GM23338 (cell line): Measurements from ENCODE around the gene AP4B1. TPM values are rescaled to one million over a fixed set of nuclear protein-coding genes. Genes with fewer than 3 reads are reported as not detected.
A peak's percentile ranks its signal among the peaks of the same experiment; 100 is the strongest.

Source experiments
- ATAC-seq: fragments of 200-7000 bp; cut with Tn5 transposase; 3 replicates; pipeline ENCODE4 v1.9.1; 2020
- DNase-seq: peaks from one replicate; pipeline ENCODE4 v3.0.0-alpha.2; 2015; ENCODE audit warnings: low spot score
- H2AFZ ChIP-seq: fragments of 200-600 bp; sonication (generic); 2 replicates; pipeline ENCODE4 v1.8.0; 2016; ENCODE audit warnings: antibody characterized with exemption, mild to moderate bottlenecking, moderate library complexity
- H3F3A ChIP-seq: fragments of 200-600 bp; sonication (generic); replicated peaks from 2 replicates; pipeline ENCODE4 v1.8.0; 2017; ENCODE audit warnings: antibody characterized with exemption, mixed run types, low read depth
- H3K27ac ChIP-seq: fragments of 200-600 bp; sonication (generic); 2 replicates; pipeline ENCODE4 v1.6.1; 2016; ENCODE audit warnings: low read depth
- H3K27me3 ChIP-seq: fragments of 200-600 bp; sonication (generic); 2 replicates; pipeline ENCODE4 v1.8.0; 2016; ENCODE audit warnings: mild to moderate bottlenecking, mixed run types, moderate library complexity; ENCODE audit not compliant: insufficient read depth
- H3K36me3 ChIP-seq: fragments of 200-600 bp; sonication (generic); 2 replicates; pipeline ENCODE4 v1.8.0; 2016; ENCODE audit warnings: mild to moderate bottlenecking; ENCODE audit not compliant: insufficient read depth
- H3K4me1 ChIP-seq: fragments of 200-600 bp; sonication (generic); 2 replicates; pipeline ENCODE4 v1.8.0; 2016; ENCODE audit warnings: mild to moderate bottlenecking, moderate library complexity; ENCODE audit not compliant: insufficient read depth
- H3K4me2 ChIP-seq: fragments of 200-600 bp; sonication (generic); 2 replicates; pipeline ENCODE4 v1.7.1; 2017; ENCODE audit warnings: mixed run types
- H3K4me3 ChIP-seq: fragments of 200-600 bp; sonication (generic); 2 replicates; pipeline ENCODE4 v1.6.1; 2016; ENCODE audit warnings: mixed run types
- H3K79me2 ChIP-seq: fragments of 200-600 bp; sonication (generic); replicated peaks from 2 replicates; pipeline ENCODE4 v1.8.0; 2017; ENCODE audit warnings: mild to moderate bottlenecking; ENCODE audit not compliant: insufficient read depth
- H3K9me2 ChIP-seq: fragments of 200-600 bp; sonication (generic); 2 replicates; pipeline ENCODE4 v1.8.0; 2017; ENCODE audit not compliant: insufficient read depth
- H4K20me1 ChIP-seq: fragments of 200-600 bp; sonication (generic); replicated peaks from 2 replicates; pipeline ENCODE4 v1.8.0; 2017; ENCODE audit warnings: mild to moderate bottlenecking; ENCODE audit not compliant: insufficient read depth
- H3K27ac Mint-ChIP-seq: 2 replicates; pipeline ENCODE4 v1.8.0; 2020; ENCODE audit warnings: inconsistent platforms, mild to moderate bottlenecking, moderate library complexity, mixed read lengths
- H3K27me3 Mint-ChIP-seq: 3 replicates; pipeline ENCODE4 v1.8.0; 2022; ENCODE audit warnings: low read depth, mild to moderate bottlenecking, moderate library complexity, mixed read lengths, inconsistent platforms; ENCODE audit not compliant: insufficient read depth, poor library complexity
- H3K36me3 Mint-ChIP-seq: 3 replicates; pipeline ENCODE4 v1.8.0; 2021; ENCODE audit warnings: low read depth, mild to moderate bottlenecking, inconsistent platforms, moderate library complexity, mixed read lengths
- H3K4me1 Mint-ChIP-seq: 3 replicates; pipeline ENCODE4 v1.8.0; 2020; ENCODE audit warnings: mild to moderate bottlenecking, inconsistent platforms, mixed read lengths
- H3K4me3 Mint-ChIP-seq: 3 replicates; pipeline ENCODE4 v1.8.0; 2021; ENCODE audit warnings: moderate library complexity, mild to moderate bottlenecking, inconsistent platforms, mixed read lengths
- H3K9me3 Mint-ChIP-seq: 3 replicates; pipeline ENCODE4 v1.8.0; 2020; ENCODE audit warnings: moderate library complexity, mild to moderate bottlenecking, inconsistent platforms, mixed read lengths
- CREB1 ChIP-seq: fragments of 250-450 bp; sonication (Bioruptor Pico); IDR thresholded peaks from 2 replicates; pipeline ENCODE4 v1.5.0; 2020; ENCODE audit warnings: low read depth, mild to moderate bottlenecking, moderate library complexity
- ETS1 ChIP-seq: IDR thresholded peaks from 2 replicates; pipeline ENCODE4 v1.6.1; 2016; ENCODE audit warnings: antibody characterized with exemption
- EZH2 ChIP-seq: fragments of 200-600 bp; sonication (generic); IDR thresholded peaks from one replicate; pipeline ENCODE4 v1.8.0; 2017; ENCODE audit warnings: antibody characterized with exemption, mild to moderate bottlenecking, low read depth; ENCODE audit not compliant: unreplicated experiment
- EZH2phosphoT487 ChIP-seq: fragments of 200-600 bp; sonication (generic); IDR thresholded peaks from one replicate; pipeline ENCODE4 v1.8.1; 2018; ENCODE audit warnings: antibody characterized with exemption; ENCODE audit not compliant: unreplicated experiment
- JUNB ChIP-seq: IDR thresholded peaks from one replicate; pipeline ENCODE4 v1.6.1; 2016; ENCODE audit warnings: antibody characterized with exemption; ENCODE audit not compliant: unreplicated experiment
- NANOG ChIP-seq: IDR thresholded peaks from 2 replicates; pipeline ENCODE4 v1.6.1; 2016; ENCODE audit warnings: antibody characterized with exemption, borderline replicate concordance
- POLR2AphosphoS5 ChIP-seq: IDR thresholded peaks from 2 replicates; pipeline ENCODE4 v1.6.1; 2016; ENCODE audit warnings: antibody characterized with exemption, low read depth
- STAT1 ChIP-seq: IDR thresholded peaks from one replicate; pipeline ENCODE4 v1.6.1; 2016; ENCODE audit warnings: antibody characterized with exemption; ENCODE audit not compliant: unreplicated experiment
- ZNF114 ChIP-seq: fragments of 250-450 bp; sonication (Bioruptor Pico); IDR thresholded peaks from 2 replicates; pipeline ENCODE4 v1.5.0; 2020; ENCODE audit warnings: mild to moderate bottlenecking, moderate library complexity
- ZNF331 ChIP-seq: fragments of 250-450 bp; sonication (Bioruptor Pico); IDR thresholded peaks from 2 replicates; pipeline ENCODE4 v1.5.0; 2020; ENCODE audit warnings: low read depth, mild to moderate bottlenecking, moderate library complexity
- polyA plus RNA-seq: library from polyadenylated mRNA; unstranded; fragments of >200 nt; fragmentation: Nextera tagmentation; extraction: Ambion mirVana; gene quantifications from 2 replicates; pipeline ENCODE4 v1.2.1, GENCODE V29; 2016
- total RNA-seq: library from RNA; depleted of rRNA; stranded (reverse); fragments of >200 nt; shearing (Covaris generic); gene quantifications from 2 replicates; pipeline ENCODE4 v1.2.3, GENCODE V29; 2014
- TF ChIP-seq, protein P1 (sequence below): fragments of 250-450 bp; sonication (Bioruptor Pico); IDR thresholded peaks from 2 replicates; pipeline ENCODE4 v1.5.0; 2020; ENCODE audit warnings: mild to moderate bottlenecking, moderate library complexity
- TF ChIP-seq, protein P2 (sequence below): IDR thresholded peaks from one replicate; pipeline ENCODE4 v1.6.1; 2018; ENCODE audit warnings: antibody characterized with exemption; ENCODE audit not compliant: unreplicated experiment
- TF ChIP-seq, protein P3 (sequence below), 2 experiments: fragments of 200-600 bp in 1 of 2; sonication (generic) in 1 of 2; conservative IDR thresholded peaks; 2 replicates each; pipeline versions ENCODE4 v1.5.1 to v1.6.1; 2016 to 2017; ENCODE audit warnings: antibody characterized with exemption in 2 of 2, low read depth in 2 of 2, mild to moderate bottlenecking in 2 of 2, moderate library complexity in 1 of 2

Gene AP4B1
- total and polyA plus RNA-seq, 2 experiments from 2014 or later, result 7.5 to 13.4 TPM

GRCh38 chr1:113937146-113937545 lies 32.5 kb upstream of the AP4B1 start:
- H3K4me3 ChIP-seq, result no peak overlapping the region
- H3K27me3 ChIP-seq, result no peaks in the 10 kb centered on the region
- no peaks in the 10 kb centered on the region for H3K9me2 ChIP-seq
- H3K36me3 ChIP-seq, result no peaks in the 10 kb centered on the region; the same call in 1 of the 2 replicates
- peaks cover 28% of the 10 kb centered on the region for H4K20me1 ChIP-seq
- H2AFZ ChIP-seq, result no peak overlapping the region
- DNase-seq (no peak), ATAC-seq (no peak)
- H3K4me1 ChIP-seq, result 0 out of 2 replicates have a peak, but pooled peaks cover 11% of the 10 kb centered on the region
- H3K4me1 Mint-ChIP-seq, result peaks cover 10% of the 10 kb centered on the region
- H3K27ac Mint-ChIP-seq, result peak overlapping the region; percentile 5; the same call in 1 of the 2 replicates
- H3K36me3 Mint-ChIP-seq, result peaks cover 12% of the 10 kb centered on the region; the same call in 2 of the 3 replicates
- H3F3A ChIP-seq, result no peaks in the 10 kb centered on the region
- TF ChIP-seq, protein P1, sequence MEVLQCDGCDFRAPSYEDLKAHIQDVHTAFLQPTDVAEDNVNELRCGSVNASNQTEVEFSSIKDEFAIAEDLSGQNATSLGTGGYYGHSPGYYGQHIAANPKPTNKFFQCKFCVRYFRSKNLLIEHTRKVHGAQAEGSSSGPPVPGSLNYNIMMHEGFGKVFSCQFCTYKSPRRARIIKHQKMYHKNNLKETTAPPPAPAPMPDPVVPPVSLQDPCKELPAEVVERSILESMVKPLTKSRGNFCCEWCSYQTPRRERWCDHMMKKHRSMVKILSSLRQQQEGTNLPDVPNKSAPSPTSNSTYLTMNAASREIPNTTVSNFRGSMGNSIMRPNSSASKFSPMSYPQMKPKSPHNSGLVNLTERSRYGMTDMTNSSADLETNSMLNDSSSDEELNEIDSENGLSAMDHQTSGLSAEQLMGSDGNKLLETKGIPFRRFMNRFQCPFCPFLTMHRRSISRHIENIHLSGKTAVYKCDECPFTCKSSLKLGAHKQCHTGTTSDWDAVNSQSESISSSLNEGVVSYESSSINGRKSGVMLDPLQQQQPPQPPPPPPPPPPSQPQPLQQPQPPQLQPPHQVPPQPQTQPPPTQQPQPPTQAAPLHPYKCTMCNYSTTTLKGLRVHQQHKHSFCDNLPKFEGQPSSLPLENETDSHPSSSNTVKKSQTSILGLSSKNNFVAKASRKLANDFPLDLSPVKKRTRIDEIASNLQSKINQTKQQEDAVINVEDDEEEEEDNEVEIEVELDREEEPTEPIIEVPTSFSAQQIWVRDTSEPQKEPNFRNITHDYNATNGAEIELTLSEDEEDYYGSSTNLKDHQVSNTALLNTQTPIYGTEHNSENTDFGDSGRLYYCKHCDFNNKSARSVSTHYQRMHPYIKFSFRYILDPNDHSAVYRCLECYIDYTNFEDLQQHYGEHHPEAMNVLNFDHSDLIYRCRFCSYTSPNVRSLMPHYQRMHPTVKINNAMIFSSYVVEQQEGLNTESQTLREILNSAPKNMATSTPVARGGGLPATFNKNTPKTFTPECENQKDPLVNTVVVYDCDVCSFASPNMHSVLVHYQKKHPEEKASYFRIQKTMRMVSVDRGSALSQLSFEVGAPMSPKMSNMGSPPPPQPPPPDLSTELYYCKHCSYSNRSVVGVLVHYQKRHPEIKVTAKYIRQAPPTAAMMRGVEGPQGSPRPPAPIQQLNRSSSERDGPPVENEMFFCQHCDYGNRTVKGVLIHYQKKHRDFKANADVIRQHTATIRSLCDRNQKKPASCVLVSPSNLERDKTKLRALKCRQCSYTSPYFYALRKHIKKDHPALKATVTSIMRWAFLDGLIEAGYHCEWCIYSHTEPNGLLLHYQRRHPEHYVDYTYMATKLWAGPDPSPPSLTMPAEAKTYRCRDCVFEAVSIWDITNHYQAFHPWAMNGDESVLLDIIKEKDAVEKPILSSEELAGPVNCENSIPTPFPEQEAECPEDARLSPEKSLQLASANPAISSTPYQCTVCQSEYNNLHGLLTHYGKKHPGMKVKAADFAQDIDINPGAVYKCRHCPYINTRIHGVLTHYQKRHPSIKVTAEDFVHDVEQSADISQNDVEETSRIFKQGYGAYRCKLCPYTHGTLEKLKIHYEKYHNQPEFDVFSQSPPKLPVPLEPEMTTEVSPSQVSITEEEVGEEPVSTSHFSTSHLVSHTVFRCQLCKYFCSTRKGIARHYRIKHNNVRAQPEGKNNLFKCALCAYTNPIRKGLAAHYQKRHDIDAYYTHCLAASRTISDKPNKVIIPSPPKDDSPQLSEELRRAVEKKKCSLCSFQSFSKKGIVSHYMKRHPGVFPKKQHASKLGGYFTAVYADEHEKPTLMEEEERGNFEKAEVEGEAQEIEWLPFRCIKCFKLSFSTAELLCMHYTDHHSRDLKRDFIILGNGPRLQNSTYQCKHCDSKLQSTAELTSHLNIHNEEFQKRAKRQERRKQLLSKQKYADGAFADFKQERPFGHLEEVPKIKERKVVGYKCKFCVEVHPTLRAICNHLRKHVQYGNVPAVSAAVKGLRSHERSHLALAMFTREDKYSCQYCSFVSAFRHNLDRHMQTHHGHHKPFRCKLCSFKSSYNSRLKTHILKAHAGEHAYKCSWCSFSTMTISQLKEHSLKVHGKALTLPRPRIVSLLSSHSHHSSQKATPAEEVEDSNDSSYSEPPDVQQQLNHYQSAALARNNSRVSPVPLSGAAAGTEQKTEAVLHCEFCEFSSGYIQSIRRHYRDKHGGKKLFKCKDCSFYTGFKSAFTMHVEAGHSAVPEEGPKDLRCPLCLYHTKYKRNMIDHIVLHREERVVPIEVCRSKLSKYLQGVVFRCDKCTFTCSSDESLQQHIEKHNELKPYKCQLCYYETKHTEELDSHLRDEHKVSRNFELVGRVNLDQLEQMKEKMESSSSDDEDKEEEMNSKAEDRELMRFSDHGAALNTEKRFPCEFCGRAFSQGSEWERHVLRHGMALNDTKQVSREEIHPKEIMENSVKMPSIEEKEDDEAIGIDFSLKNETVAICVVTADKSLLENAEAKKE, result no peak
- TF ChIP-seq, protein P2, sequence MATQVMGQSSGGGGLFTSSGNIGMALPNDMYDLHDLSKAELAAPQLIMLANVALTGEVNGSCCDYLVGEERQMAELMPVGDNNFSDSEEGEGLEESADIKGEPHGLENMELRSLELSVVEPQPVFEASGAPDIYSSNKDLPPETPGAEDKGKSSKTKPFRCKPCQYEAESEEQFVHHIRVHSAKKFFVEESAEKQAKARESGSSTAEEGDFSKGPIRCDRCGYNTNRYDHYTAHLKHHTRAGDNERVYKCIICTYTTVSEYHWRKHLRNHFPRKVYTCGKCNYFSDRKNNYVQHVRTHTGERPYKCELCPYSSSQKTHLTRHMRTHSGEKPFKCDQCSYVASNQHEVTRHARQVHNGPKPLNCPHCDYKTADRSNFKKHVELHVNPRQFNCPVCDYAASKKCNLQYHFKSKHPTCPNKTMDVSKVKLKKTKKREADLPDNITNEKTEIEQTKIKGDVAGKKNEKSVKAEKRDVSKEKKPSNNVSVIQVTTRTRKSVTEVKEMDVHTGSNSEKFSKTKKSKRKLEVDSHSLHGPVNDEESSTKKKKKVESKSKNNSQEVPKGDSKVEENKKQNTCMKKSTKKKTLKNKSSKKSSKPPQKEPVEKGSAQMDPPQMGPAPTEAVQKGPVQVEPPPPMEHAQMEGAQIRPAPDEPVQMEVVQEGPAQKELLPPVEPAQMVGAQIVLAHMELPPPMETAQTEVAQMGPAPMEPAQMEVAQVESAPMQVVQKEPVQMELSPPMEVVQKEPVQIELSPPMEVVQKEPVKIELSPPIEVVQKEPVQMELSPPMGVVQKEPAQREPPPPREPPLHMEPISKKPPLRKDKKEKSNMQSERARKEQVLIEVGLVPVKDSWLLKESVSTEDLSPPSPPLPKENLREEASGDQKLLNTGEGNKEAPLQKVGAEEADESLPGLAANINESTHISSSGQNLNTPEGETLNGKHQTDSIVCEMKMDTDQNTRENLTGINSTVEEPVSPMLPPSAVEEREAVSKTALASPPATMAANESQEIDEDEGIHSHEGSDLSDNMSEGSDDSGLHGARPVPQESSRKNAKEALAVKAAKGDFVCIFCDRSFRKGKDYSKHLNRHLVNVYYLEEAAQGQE, result no peak
- TF ChIP-seq STAT1 (no peak), EZH2phosphoT487 (no peak), ZNF331 (CRISPR knock-in tag) (no peak), JUNB (no peak), NANOG (no peak), POLR2AphosphoS5 (no peak), ETS1 (no peak), EZH2 (no peak), CREB1 (no peak), ZNF114 (CRISPR knock-in tag) (no peak)
- TF ChIP-seq, protein P3, sequence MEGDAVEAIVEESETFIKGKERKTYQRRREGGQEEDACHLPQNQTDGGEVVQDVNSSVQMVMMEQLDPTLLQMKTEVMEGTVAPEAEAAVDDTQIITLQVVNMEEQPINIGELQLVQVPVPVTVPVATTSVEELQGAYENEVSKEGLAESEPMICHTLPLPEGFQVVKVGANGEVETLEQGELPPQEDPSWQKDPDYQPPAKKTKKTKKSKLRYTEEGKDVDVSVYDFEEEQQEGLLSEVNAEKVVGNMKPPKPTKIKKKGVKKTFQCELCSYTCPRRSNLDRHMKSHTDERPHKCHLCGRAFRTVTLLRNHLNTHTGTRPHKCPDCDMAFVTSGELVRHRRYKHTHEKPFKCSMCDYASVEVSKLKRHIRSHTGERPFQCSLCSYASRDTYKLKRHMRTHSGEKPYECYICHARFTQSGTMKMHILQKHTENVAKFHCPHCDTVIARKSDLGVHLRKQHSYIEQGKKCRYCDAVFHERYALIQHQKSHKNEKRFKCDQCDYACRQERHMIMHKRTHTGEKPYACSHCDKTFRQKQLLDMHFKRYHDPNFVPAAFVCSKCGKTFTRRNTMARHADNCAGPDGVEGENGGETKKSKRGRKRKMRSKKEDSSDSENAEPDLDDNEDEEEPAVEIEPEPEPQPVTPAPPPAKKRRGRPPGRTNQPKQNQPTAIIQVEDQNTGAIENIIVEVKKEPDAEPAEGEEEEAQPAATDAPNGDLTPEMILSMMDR (conservative IDR thresholded peaks at IDR 0.05; ENCODE audit: low read depth in 2 of 2), result no peak
- H3K27ac ChIP-seq, result no peak overlapping the region
- peaks cover 80% of the 10 kb centered on the region for H3K79me2 ChIP-seq
- no peaks in the 10 kb centered on the region for H3K9me3 Mint-ChIP-seq
- no peak overlapping the region for H3K4me3 Mint-ChIP-seq
- no peak overlapping the region for H3K4me2 ChIP-seq
- H3K27me3 Mint-ChIP-seq, result no peaks in the 10 kb centered on the region
